T-helper 1 cell treated with Interleukin-12 subunit alpha and Interleukin-12 subunit beta and Interleukin-4 antibody, amounts not matched to agents 30 μg/mL and 1 μg/mL, for 36 hours (primary cell): ENCODE measurements around the gene ADK.
"Not testable (repeated sequence)": the region's sequence is repeated elsewhere in the genome, so short reads cannot be mapped to it uniquely, and the experiment has no call there.

Experiments used
- H3K27ac Mint-ChIP-seq: one replicate; pipeline ENCODE4 v1.8.0; 2021; ENCODE audit warnings: mild to moderate bottlenecking, mixed read lengths
- H3K27me3 Mint-ChIP-seq: one replicate; pipeline ENCODE4 v1.8.0; 2021; ENCODE audit warnings: low read depth, mixed read lengths
- H3K36me3 Mint-ChIP-seq: one replicate; pipeline ENCODE4 v1.8.0; 2021; ENCODE audit warnings: low read depth, mixed read lengths
- H3K4me1 Mint-ChIP-seq: one replicate; pipeline ENCODE4 v1.8.0; 2021; ENCODE audit warnings: low read depth, mixed read lengths
- H3K4me3 Mint-ChIP-seq: one replicate; pipeline ENCODE4 v1.8.0; 2021; ENCODE audit warnings: mild to moderate bottlenecking, moderate library complexity, mixed read lengths
- H3K9me3 Mint-ChIP-seq: one replicate; pipeline ENCODE4 v1.8.0; 2021; ENCODE audit warnings: mixed read lengths

ADK gene

DNA sequence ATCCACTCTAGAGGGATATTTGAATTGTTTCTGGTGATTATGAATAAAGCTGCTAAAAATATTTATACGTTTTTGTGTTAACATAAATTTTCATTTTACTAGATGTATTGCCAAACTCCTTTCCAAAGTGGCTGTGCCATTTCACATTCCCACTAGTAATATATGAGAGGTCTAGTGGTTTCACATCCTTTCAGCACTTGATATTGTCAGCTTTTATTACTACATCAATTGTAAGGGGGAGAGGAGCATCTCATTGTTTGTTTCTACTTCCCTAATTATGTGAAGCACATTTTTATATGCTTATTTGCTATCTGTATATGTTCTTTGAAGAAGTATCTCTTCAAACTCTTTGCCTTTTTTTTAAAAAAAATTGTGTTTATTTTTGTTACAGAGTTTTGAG is 184.5 kb downstream of the ADK start:
- no peaks in the 10 kb centered on the region for H3K27me3 Mint-ChIP-seq
- H3K4me3 Mint-ChIP-seq = no peak overlapping the region
- H3K36me3 Mint-ChIP-seq = peaks cover 6% of the 10 kb centered on the region
- peaks cover 1% of the 10 kb centered on the region for H3K4me1 Mint-ChIP-seq
- H3K27ac Mint-ChIP-seq = no peak overlapping the region
- no peaks in the 10 kb centered on the region for H3K9me3 Mint-ChIP-seq

DNA sequence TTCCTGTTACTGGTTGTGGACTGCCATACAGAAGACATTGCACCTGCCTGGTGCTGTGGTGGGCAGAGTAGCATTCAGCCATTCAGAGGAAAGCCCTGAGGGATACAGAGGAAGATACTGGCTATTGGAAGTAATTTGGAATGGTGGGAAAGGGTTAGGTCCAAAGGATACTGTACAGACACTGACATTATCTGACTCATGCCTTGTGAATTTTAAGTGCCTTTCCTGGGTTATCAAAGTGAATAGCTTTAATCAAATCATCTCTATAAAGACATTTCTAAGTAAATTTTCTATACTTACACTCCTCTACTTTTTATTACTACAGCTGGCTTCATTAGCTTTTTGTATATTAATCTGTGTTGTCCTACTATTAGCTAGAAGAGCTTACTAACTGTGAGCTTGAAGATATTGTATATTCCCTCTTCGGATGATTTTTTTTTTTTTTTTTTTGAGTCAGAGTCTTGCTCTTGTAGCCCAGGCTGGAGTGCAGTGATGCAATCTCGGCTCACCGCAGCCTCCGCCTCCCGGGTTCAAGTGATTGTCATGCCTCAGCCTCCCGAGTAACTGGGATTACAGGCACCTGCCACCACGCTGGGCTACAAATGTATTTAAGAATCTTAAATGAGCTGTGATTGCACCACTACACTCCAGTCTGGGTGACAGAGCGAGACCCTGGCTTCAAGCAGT is 186.5 kb downstream of the ADK start:
- Mint-ChIP-seq H3K9me3 (peaks cover 8% of the 10 kb centered on the region), H3K4me1 (peaks cover 1% of the 10 kb centered on the region), H3K4me3 (no peak overlapping the region), H3K27me3 (no peaks in the 10 kb centered on the region), H3K36me3 (peaks cover 5% of the 10 kb centered on the region), H3K27ac (no peak overlapping the region)

DNA sequence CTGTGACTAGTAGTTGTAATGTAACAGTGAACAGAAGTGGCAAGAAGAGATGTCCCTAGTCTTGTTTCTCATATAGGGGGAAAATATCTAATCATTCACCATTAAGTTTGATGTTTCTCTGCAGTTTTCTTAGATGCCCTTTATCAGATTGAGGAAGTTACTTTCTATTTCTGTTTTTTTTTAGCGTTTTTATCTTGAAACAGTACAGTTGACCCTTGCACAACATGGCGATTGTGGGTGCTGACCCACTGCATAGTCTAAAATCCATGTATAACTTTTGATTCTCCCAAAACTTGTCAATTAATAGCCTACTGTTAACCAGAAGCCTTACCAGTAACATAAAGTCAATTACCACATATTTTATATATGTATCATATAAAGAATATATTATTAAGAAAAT is 192.0 kb downstream of the ADK start:
- Mint-ChIP-seq H3K27me3 (no peaks in the 10 kb centered on the region), H3K36me3 (peaks cover 16% of the 10 kb centered on the region), H3K9me3 (peaks cover 20% of the 10 kb centered on the region), H3K4me3 (no peak overlapping the region), H3K4me1 (no peaks in the 10 kb centered on the region), H3K27ac (no peak overlapping the region)

DNA sequence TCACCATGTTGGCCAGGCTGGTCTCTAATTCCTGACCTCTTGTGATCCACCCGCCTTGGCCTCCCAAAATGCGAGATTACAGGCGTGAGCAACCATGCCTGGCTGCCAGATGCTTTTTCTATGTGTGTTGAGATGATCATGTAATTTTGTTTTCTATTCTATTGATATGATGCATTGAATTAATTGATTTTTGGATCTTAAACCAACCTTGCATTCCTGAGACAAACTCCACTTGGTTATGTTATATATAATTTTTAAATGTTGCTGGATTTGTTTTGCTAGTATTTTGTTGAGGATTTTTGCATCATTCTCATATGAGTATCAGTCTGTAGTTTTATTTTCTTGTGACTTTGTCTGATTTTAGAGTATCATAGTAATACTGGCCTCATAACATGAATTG is 192.8 kb downstream of the ADK start:
- no peaks in the 10 kb centered on the region for H3K4me1 Mint-ChIP-seq
- no peak overlapping the region for H3K27ac Mint-ChIP-seq

DNA sequence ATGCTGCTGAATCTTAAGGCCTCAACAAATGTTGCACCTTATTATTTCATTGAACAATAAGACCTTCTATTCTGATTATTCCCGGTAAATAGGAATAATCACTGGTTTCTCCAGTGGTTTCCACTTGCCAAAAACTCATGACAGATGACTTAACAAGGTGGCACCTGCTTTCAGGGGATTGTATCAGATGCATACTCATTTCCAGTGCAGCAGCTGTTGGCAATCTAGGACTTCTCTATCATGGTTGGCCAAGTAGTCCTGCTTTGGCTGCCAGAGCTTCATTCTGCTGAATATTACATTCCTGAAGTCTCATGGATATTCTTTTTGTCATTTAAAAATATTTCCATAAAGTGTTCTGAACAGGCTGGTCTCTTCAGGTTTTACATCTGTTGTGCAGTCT is 193.3 kb downstream of the ADK start:
- Mint-ChIP-seq H3K36me3 (peaks cover 15% of the 10 kb centered on the region), H3K4me3 (no peak overlapping the region), H3K9me3 (peaks cover 20% of the 10 kb centered on the region), H3K4me1 (no peaks in the 10 kb centered on the region), H3K27ac (no peak overlapping the region), H3K27me3 (no peaks in the 10 kb centered on the region)

More for the DNA sequence above, 192.8 kb downstream of the ADK start:
- peaks cover 16% of the 10 kb centered on the region for H3K36me3 Mint-ChIP-seq
- no peaks in the 10 kb centered on the region for H3K27me3 Mint-ChIP-seq
- no peak overlapping the region for H3K4me3 Mint-ChIP-seq
- peaks cover 20% of the 10 kb centered on the region for H3K9me3 Mint-ChIP-seq

DNA sequence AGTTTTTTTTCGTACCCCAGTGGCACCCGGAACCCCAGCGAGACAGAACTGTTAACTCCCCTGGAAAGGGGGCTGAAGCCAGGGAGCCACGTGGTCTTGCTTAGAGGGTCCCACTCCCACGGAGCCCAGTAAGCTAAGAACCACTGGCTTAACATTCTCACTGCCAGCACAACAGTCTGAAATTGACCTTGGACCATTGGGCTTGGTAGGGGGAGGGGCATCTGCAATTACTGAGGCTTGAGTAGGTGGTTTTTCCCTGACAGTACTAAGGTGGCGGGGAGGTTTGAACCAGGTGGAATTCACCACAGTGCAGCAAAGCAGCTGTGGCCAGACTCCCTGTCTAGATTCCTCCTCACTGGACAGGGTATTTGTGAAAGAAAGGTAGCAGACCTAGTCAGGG is 196.5 kb downstream of the ADK start:
- peaks cover 18% of the 10 kb centered on the region for H3K36me3 Mint-ChIP-seq
- no peak overlapping the region for H3K27ac Mint-ChIP-seq
- H3K4me3 Mint-ChIP-seq = no peak overlapping the region
- H3K4me1 Mint-ChIP-seq = no peaks in the 10 kb centered on the region
- no peaks in the 10 kb centered on the region for H3K27me3 Mint-ChIP-seq
- peaks cover 28% of the 10 kb centered on the region for H3K9me3 Mint-ChIP-seq

DNA sequence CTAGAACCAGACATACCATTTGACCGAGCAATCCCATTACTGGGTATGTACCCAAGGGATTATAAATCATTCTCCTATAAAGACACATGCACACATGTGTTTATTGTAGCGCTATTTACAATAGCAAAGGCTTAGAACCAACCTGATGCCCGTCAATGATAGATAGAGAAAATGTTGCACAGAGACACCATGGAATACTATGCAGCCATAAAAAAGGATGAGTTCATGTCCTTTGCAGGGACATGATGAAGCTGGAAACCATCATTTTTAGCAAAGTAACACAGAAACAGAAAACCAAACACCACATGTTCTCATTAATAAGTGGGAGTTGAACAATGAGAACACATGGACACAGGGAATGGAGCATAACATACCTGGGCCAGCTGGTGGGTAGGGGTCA is 202.0 kb downstream of the ADK start:
- H3K9me3 Mint-ChIP-seq = peaks cover 20% of the 10 kb centered on the region
- not testable (repeated sequence) for H3K36me3 Mint-ChIP-seq, H3K27me3 Mint-ChIP-seq, H3K4me1 Mint-ChIP-seq, H3K27ac Mint-ChIP-seq, H3K4me3 Mint-ChIP-seq

DNA sequence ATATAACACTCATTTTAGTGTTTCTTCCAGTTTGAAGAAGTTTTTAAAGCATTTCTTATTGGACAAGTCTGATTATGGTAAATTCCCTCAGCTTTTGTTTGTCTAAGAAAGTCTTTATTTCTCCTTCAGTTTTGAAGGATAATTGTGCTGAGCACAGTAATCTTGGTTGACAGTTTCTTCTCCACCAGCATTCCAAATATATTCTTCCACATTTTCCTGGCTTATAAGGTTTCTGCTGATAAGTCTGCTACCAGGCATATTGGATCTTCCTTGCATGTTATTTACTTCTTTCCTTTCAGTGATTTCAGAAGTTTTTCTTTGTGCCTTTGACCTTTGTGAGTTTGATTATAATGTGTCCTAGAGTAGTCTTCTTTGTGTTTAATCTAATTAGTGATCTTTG is 210.7 kb downstream of the ADK start:
- Mint-ChIP-seq H3K4me1 (peaks cover 4% of the 10 kb centered on the region), H3K27ac (no peak overlapping the region), H3K36me3 (peaks cover 36% of the 10 kb centered on the region), H3K27me3 (no peaks in the 10 kb centered on the region), H3K9me3 (peaks cover 38% of the 10 kb centered on the region), H3K4me3 (no peak overlapping the region)

DNA sequence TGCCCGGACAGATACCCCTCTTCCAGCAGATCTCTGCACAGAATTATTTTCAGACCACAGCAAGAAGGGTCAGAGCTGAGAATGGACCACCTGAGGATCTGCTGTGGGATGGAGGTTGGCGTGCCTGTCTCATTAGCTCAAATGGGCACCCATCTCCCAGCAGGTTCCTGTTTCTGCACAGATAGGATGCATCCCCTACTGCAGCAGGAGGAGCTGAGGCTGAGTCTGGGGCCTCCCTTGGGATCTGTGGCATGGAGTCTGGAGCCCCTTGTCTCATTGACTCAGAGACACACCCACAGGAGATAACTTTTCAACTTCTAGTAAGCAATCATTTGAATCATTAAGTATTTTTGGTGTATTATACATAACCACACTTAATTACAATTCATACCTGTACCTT is 212.7 kb downstream of the ADK start:
- Mint-ChIP-seq H3K27me3 (no peaks in the 10 kb centered on the region), H3K27ac (no peak overlapping the region), H3K36me3 (peaks cover 34% of the 10 kb centered on the region), H3K9me3 (peaks cover 35% of the 10 kb centered on the region), H3K4me3 (no peak overlapping the region), H3K4me1 (peaks cover 4% of the 10 kb centered on the region)

DNA sequence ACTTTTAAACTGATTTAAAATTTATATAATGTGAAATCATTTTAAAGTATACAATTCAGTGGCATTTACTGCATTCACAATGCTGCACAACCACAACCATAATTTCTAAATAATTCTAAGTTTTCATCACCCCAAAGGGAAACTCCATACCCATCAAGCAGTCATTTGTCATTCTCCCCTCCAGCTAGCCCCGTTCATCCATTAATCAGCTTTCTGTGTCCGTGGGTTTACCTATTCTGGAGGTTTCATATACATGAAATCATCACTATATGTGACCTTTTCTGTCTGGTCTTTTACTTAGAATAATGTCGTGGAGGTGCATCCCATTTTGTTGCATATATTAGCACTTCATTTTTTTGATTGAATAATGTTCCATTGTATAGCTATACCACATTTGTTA is 214.1 kb downstream of the ADK start:
- Mint-ChIP-seq H3K27ac (no peak overlapping the region), H3K9me3 (peaks cover 30% of the 10 kb centered on the region), H3K4me1 (peaks cover 4% of the 10 kb centered on the region), H3K4me3 (no peak overlapping the region), H3K27me3 (no peaks in the 10 kb centered on the region), H3K36me3 (peaks cover 32% of the 10 kb centered on the region)

DNA sequence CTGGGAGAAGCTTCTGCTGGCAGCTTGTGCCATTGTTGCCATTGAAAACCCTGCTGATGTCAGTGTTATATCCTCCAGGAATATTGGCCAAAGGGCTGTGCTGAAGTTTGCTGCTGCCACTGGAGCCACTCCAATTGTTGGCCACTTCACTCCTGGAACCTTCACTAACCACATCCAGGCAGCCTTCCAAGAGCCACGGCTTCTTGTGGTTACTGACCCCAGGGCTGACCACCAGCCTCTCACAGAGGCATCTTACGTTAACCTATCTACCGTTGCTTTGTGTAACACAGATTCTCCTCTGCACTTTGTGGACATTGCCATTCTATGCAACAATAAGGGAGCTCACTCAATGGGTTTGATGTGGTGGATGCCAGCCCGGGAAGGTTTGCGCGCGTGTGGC is 220.7 kb downstream of the ADK start:
- Mint-ChIP-seq H3K4me3 (no peak overlapping the region), H3K9me3 (no peaks in the 10 kb centered on the region), H3K27me3 (no peaks in the 10 kb centered on the region), H3K36me3 (peaks cover 8% of the 10 kb centered on the region), H3K4me1 (no peaks in the 10 kb centered on the region), H3K27ac (no peak overlapping the region)

DNA sequence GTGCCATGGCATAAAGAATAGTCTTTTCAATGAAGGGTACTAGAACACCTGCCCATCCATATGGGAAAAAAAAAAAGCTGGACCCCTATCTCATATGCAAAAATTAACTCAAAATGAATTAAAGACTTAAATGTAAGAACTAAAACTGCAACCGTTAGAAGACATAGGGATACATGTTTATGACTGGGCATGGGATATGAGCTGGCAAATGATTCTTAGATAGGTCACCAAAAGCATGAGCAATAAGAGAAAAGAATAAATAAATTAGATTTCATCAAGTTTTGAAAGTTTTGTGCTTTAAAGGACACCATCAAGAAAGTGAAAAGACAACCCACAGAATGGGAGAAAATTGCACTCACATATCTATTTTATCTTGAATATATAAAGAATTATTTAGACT is 222.0 kb downstream of the ADK start:
- H3K9me3 Mint-ChIP-seq = no peaks in the 10 kb centered on the region
- no peaks in the 10 kb centered on the region for H3K4me1 Mint-ChIP-seq
- H3K4me3 Mint-ChIP-seq = no peak overlapping the region
- H3K27ac Mint-ChIP-seq = no peak overlapping the region
- H3K36me3 Mint-ChIP-seq = peaks cover 8% of the 10 kb centered on the region
- H3K27me3 Mint-ChIP-seq = no peaks in the 10 kb centered on the region

DNA sequence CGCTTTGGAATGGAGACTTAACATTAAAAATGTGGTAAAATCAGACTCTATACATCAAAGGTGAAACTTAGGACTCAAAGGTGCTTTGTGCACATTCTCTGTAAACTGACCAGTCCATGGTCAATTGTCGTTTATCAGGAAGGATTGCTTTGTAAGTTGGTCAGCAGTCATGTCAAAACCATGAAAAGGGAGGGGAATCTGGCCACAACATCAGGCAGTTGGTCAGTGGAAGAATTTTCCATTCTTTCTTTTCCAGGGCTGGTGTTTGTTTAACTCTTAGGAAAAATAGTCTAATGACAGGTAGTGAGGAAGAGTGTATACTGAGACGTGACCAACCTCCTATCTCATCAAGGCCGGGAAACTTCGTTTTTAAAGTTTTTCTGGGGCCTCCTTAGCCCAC is 226.5 kb downstream of the ADK start:
- Mint-ChIP-seq H3K27ac (no peak overlapping the region), H3K9me3 (no peaks in the 10 kb centered on the region), H3K4me3 (no peak overlapping the region), H3K36me3 (peaks cover 2% of the 10 kb centered on the region), H3K27me3 (no peaks in the 10 kb centered on the region), H3K4me1 (peaks cover 3% of the 10 kb centered on the region)

DNA sequence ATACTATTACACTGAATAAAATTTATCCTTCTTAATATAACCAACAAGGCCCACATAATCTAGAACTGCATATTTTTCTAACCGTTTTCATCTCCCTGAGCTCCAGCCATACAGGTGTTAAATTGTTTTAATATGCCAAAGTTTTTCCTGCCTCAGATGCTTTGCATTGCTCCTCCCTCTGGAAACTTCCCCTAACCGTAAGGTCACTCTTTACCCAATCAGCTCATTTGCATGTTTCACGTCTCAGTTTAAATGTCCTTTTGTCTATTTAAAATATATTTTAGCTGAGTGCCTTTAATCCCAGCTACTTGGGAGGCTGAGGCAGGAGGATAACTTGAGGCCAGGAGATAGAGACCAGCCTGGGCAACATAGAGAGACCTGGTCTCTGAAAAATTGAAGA is 228.5 kb downstream of the ADK start:
- H3K4me1 Mint-ChIP-seq = peaks cover 10% of the 10 kb centered on the region
- H3K9me3 Mint-ChIP-seq = no peaks in the 10 kb centered on the region
- peaks cover 2% of the 10 kb centered on the region for H3K36me3 Mint-ChIP-seq
- H3K27me3 Mint-ChIP-seq = no peaks in the 10 kb centered on the region
- H3K4me3 Mint-ChIP-seq = no peak overlapping the region
- no peak overlapping the region for H3K27ac Mint-ChIP-seq

DNA sequence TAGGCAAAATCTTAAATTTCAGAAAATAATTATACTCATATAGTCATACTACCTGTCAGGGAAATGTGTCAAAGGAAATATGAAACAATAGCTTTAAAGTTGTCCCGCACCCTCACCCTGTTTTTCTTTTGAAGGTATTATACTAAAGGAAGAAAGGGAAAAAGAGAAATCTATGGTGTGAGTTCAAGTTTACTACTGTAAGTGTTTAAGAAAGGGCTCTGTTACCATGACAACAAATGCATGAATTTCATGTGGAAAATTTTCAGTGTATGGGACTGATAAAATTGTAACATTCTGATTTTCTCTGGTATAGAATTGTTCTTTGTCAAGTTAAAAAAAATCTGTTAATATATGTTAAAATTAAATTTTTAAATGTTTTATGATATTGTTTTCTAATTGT is 229.8 kb downstream of the ADK start:
- H3K4me3 Mint-ChIP-seq = no peak overlapping the region
- H3K27me3 Mint-ChIP-seq = no peaks in the 10 kb centered on the region
- no peaks in the 10 kb centered on the region for H3K9me3 Mint-ChIP-seq
- H3K27ac Mint-ChIP-seq = no peak overlapping the region
- peaks cover 14% of the 10 kb centered on the region for H3K4me1 Mint-ChIP-seq
- H3K36me3 Mint-ChIP-seq = peaks cover 2% of the 10 kb centered on the region

DNA sequence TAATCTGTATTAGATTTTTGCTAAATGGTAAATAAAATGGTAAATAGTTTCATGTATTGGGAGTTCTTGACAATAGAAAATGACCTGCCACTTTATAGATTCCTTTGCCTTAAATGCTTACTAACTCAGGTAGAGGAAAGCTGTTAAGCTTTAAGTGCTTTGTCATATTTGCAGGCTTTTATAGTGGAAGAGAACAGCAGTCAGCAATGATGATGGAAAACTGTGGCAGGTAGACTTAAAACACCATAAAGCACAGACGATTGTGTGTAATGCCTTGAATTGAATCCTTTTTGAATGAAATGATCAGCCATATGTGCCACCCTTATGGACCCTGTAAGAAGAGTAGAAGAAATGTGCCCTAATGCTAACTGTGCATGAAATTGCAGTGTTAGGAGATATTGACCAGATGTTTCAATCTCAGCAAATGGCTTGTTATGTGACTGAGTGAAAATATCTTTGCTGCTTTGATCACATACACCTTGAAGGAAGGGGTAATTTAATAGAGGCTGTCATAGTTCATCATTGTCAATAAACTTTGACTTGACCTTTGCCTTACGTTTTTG is 230.4 kb downstream of the ADK start:
- Mint-ChIP-seq H3K36me3 (peaks cover 2% of the 10 kb centered on the region), H3K4me3 (no peak overlapping the region), H3K27ac (no peak overlapping the region), H3K4me1 (peaks cover 14% of the 10 kb centered on the region), H3K27me3 (no peaks in the 10 kb centered on the region), H3K9me3 (no peaks in the 10 kb centered on the region)
